SK-N-SH (cell line): Measurements from ENCODE around the gene KYAT1. TPM values are rescaled to one million over a fixed set of nuclear protein-coding genes. Genes with fewer than 3 reads are reported as not detected.

Experiments
- CTCF ChIA-PET: fragments of 300-600, 350-600 bp; formaldehyde crosslinking; extraction: SDS; loops from one replicate; lab custom pipeline; 2021; lab: Yijun Ruan, JAX
- POLR2A ChIA-PET: fragments of 350-600 bp; sonication (Branson Sonifier 250); formaldehyde crosslinking; extraction: SDS; loops from one replicate; lab custom pipeline; 2020; ENCODE audit warnings: antibody characterized with exemption, inconsistent platforms; lab: Yijun Ruan, JAX
- DNase-seq: peaks from one replicate; pipeline ENCODE4 v3.0.0; 2012
- H2AFZ ChIP-seq: fragments of 200-600 bp; sonication (generic); 2 replicates; pipeline ENCODE4 v1.8.1; 2016; ENCODE audit warnings: antibody characterized with exemption, mild to moderate bottlenecking, low read depth
- H3F3A ChIP-seq: fragments of 200-600 bp; sonication (generic); replicated peaks from 2 replicates; pipeline ENCODE3; 2016; ENCODE audit warnings: antibody characterized with exemption, mild to moderate bottlenecking; ENCODE audit not compliant: insufficient read depth
- H3K27ac ChIP-seq, 2 experiments: fragments of 200-500 bp in 1 of 2; fragments of 200-600 bp in 1 of 2; sonication (Bioruptor generic) in 1 of 2; sonication (generic), shearing (Covaris generic) in 1 of 2; 2 replicates each; pipeline versions ENCODE4 v1.5.1 to v1.6.1; 2014 to 2016; ENCODE audit warnings: low read depth in 2 of 2, inconsistent platforms in 1 of 2, low read length in 1 of 2, mild to moderate bottlenecking in 1 of 2, mixed read lengths in 1 of 2
- H3K27me3 ChIP-seq: fragments of 200-600 bp; sonication (generic), shearing (Covaris generic); 2 replicates; pipeline ENCODE4 v1.6.1; 2016; ENCODE audit warnings: mixed run types; ENCODE audit not compliant: insufficient read depth
- H3K36me3 ChIP-seq, 2 experiments: fragments of 200-500 bp in 1 of 2; fragments of 200-600 bp in 1 of 2; sonication (Bioruptor generic) in 1 of 2; sonication (generic) in 1 of 2; replicated peaks in 1 of 2; 2 replicates each; pipeline versions ENCODE3 to v1.5.1; 2014 to 2016; ENCODE audit warnings: low read length in 1 of 2, mild to moderate bottlenecking in 1 of 2; ENCODE audit not compliant: insufficient read depth in 2 of 2, control insufficient read depth in 1 of 2
- H3K4me1 ChIP-seq, 2 experiments: fragments of 200-500 bp in 1 of 2; fragments of 200-600 bp in 1 of 2; sonication (Bioruptor generic) in 1 of 2; sonication (generic), shearing (Covaris generic) in 1 of 2; 2 replicates each; pipeline versions ENCODE4 v1.5.1 to v1.6.1; 2014 to 2016; ENCODE audit warnings: low read depth in 1 of 2, low read length in 1 of 2, mixed run types in 1 of 2; ENCODE audit not compliant: insufficient read depth in 2 of 2, control insufficient read depth in 1 of 2
- H3K4me2 ChIP-seq: fragments of 200-600 bp; sonication (generic), shearing (Covaris generic); 2 replicates; pipeline ENCODE4 v1.6.1; 2017; ENCODE audit warnings: mixed run types
- H3K4me3 ChIP-seq, 2 experiments: fragments of 200-500 bp in 1 of 2; fragments of 200-600 bp in 1 of 2; sonication (Bioruptor generic) in 1 of 2; sonication (generic), shearing (Covaris generic) in 1 of 2; 2 replicates each; pipeline versions ENCODE4 v1.5.1 to v1.8.1; 2014 to 2016; ENCODE audit warnings: low read depth in 2 of 2, inconsistent platforms in 1 of 2, low read length in 1 of 2, mild to moderate bottlenecking in 1 of 2, mixed read lengths in 1 of 2, moderate library complexity in 1 of 2
- H3K79me2 ChIP-seq: fragments of 200-600 bp; sonication (generic); 2 replicates; pipeline ENCODE4 v1.8.1; 2017; ENCODE audit warnings: mild to moderate bottlenecking; ENCODE audit not compliant: insufficient read depth
- H3K9ac ChIP-seq: fragments of 200-600 bp; sonication (generic); 2 replicates; pipeline ENCODE4 v1.6.1; 2017; ENCODE audit warnings: mixed run types
- H3K9me2 ChIP-seq: fragments of 200-600 bp; sonication (generic); 2 replicates; pipeline ENCODE4 v1.6.1; 2017; ENCODE audit warnings: mixed run types
- H3K9me3 ChIP-seq: fragments of 200-600 bp; sonication (generic); 2 replicates; pipeline ENCODE4 v1.6.1; 2017; ENCODE audit warnings: mixed run types, mild to moderate bottlenecking, moderate library complexity
- H4K20me1 ChIP-seq: fragments of 200-600 bp; sonication (generic); 2 replicates; pipeline ENCODE4 v1.6.1; 2017; ENCODE audit warnings: mild to moderate bottlenecking, mixed run types; ENCODE audit not compliant: insufficient read depth
- EP300 ChIP-seq, 2 experiments: IDR thresholded peaks; 2 replicates each; pipeline versions ENCODE4 v1.4.0 to v1.6.1; 2012; ENCODE audit warnings: borderline replicate concordance in 1 of 2, low read depth in 1 of 2, low read length in 1 of 2
- FOSL2 ChIP-seq: IDR thresholded peaks from 2 replicates; pipeline ENCODE4 v1.4.0; 2012; ENCODE audit warnings: low read depth, mild to moderate bottlenecking, moderate library complexity, borderline replicate concordance
- GATA2 ChIP-seq: sonication (generic); formaldehyde crosslinking; IDR thresholded peaks from 2 replicates; pipeline ENCODE4 v1.5.0; 2020; ENCODE audit warnings: mild to moderate bottlenecking, missing genetic modification reagents
- RCOR1 ChIP-seq: fragments of 150-350 bp; IDR thresholded peaks from 2 replicates; pipeline ENCODE4 v1.6.1; 2017; ENCODE audit warnings: antibody characterized with exemption, low read length
- RXRA ChIP-seq: IDR thresholded peaks from 2 replicates; pipeline ENCODE4 v1.4.0; 2012; ENCODE audit warnings: low read depth, mild to moderate bottlenecking, borderline replicate concordance
- YY1 ChIP-seq: IDR thresholded peaks from 2 replicates; pipeline ENCODE4 v1.4.0; 2012; ENCODE audit warnings: low read depth, mild to moderate bottlenecking
- WGBS: methylation state at CpG from one replicate; pipeline ENCODE4 v1.1.6; 2017; ENCODE audit warnings: low lambda C conversion rate; 5-methylcytosine and 5-hydroxymethylcytosine counted together
- polyA plus RNA-seq, 3 experiments: library from polyadenylated mRNA; depleted of rRNA; stranded (reverse); fragments of >200 nt; gene quantifications; 2 replicates each; pipeline ENCODE4 v1.2.3, GENCODE V29; 2012
- TF ChIP-seq, protein P1 (sequence below): fragments of 200-600 bp; sonication (generic); IDR thresholded peaks from 2 replicates; pipeline ENCODE4 v1.6.1; 2017; ENCODE audit warnings: antibody characterized with exemption, mild to moderate bottlenecking, moderate library complexity
- TF ChIP-seq, protein P2 (sequence below): IDR thresholded peaks from 2 replicates; pipeline ENCODE4 v1.4.0; 2012; ENCODE audit warnings: low read depth, borderline replicate concordance
- TF ChIP-seq, protein P3 (sequence below): IDR thresholded peaks from 2 replicates; pipeline ENCODE4; 2012

KYAT1 gene
- polyA plus RNA-seq, 1 of the 3 experiments (the other 2 are of a cell fraction) = 9.4 TPM

DNA sequence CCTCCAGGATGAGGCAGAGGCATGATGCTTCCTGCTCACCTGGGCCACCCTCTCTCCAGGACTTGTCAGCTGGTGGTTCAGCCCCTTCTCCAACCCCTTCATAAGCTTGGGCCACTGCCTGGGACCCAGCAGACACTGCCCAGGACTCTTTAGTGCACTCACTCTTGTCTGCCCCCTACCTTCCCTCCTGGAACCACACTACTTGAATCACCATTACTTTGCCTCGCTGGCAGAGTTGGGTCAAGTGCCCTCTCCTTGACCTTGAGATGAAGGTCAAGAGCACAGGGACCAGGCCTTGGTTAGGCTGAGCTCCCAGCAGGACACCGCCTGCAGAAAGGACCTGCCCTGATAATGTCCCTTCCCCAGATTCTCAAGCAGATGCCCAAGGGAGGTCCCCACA is 71.9 kb downstream of the KYAT1 start:
- WGBS = 93% methylated on average over 2 of the region's 2 CpGs
- H3K4me2 ChIP-seq = no peak overlapping the region
- H3K9ac ChIP-seq = no peak overlapping the region
- H4K20me1 ChIP-seq = no peaks in the 10 kb centered on the region
- ChIA-PET POLR2A (no interaction called here), CTCF (interaction anchor here (1.5 to 2.8 kb wide), 3 partner anchors 8 to 108 kb away, joined by 4 to 11 read pairs (median 5); partner anchors contain the start of genes ENDOG and PKN3)
- no peaks in the 10 kb centered on the region for H3K9me3 ChIP-seq
- H3K79me2 ChIP-seq = no peaks in the 10 kb centered on the region
- H3K9me2 ChIP-seq = no peaks in the 10 kb centered on the region
- TF ChIP-seq, protein P1, sequence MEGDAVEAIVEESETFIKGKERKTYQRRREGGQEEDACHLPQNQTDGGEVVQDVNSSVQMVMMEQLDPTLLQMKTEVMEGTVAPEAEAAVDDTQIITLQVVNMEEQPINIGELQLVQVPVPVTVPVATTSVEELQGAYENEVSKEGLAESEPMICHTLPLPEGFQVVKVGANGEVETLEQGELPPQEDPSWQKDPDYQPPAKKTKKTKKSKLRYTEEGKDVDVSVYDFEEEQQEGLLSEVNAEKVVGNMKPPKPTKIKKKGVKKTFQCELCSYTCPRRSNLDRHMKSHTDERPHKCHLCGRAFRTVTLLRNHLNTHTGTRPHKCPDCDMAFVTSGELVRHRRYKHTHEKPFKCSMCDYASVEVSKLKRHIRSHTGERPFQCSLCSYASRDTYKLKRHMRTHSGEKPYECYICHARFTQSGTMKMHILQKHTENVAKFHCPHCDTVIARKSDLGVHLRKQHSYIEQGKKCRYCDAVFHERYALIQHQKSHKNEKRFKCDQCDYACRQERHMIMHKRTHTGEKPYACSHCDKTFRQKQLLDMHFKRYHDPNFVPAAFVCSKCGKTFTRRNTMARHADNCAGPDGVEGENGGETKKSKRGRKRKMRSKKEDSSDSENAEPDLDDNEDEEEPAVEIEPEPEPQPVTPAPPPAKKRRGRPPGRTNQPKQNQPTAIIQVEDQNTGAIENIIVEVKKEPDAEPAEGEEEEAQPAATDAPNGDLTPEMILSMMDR = peak; percentile 11; the same call in 1 of the 2 replicates
- no peak for TF ChIP-seq RCOR1
- H3K4me1 ChIP-seq = no peaks in the 10 kb centered on the region
- DNase-seq = no peak
- H3K36me3 ChIP-seq = peaks cover 9 to 11% of the 10 kb centered on the region in 2 experiments
- H3K4me3 ChIP-seq = no peak overlapping the region
- peaks cover 2% of the 10 kb centered on the region for H3F3A ChIP-seq
- H3K27ac ChIP-seq = no peak overlapping the region
- no peaks in the 10 kb centered on the region for H3K27me3 ChIP-seq
- H2AFZ ChIP-seq = no peak overlapping the region

DNA sequence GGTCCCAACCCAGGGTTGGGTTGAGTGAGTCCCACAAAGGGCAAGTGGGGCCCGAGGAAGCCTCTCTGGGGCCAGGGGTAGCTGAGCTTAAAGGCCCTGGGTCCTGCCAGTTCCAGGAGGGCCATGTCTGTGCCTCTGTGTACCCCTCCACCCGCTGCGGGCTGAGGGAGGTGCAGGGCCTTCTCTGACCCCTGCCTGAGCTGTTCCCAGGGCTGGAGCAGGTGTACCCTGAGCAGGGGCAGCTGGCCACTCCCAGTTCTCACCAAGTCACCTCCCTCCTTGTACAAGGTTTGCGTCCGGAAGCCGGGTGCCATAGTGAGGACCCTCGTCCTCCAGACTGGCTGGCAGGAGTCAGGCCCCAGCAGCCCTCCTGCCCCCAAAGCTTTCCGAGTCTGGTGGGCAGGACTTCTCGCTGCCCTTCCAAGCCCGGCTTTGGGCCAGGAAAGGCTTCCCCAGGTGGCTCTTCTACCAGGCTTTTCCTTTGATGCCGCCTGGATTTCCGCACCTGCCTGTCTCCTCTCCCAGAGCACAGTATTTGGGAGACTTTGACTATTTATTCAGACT is 72.6 kb downstream of the KYAT1 start:
- CTCF ChIA-PET = interaction anchor here (2.4 to 2.8 kb wide), 2 partner anchors 9 to 107 kb away, joined by 5 to 11 read pairs; partner anchors contain the start of genes ENDOG and PKN3
- POLR2A ChIA-PET = no interaction called here
- H3K79me2 ChIP-seq = no peaks in the 10 kb centered on the region

DNA sequence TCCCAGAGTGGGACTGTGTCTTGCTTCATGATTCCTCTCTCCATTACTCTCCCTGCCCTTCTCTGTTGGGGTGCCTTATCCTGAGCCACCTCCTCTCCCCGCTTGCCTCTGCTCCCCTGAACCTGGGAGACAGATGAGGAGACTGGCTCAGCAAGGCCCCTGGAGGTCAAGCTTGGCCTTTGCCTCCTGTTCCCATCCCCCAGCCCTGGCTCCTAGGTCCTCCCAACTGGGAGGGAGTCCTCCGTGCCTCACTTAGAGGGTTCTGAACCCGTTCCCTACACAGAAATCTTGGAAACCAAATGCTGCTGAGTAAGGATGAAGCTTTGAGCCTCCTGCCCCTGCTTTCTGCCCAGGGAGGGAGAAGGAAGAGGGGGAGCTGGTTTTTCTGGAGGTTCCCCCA is 73.2 kb downstream of the KYAT1 start:
- CTCF ChIA-PET = interaction anchor here (2.4 to 2.8 kb wide), 2 partner anchors 10 to 106 kb away, joined by 5 to 11 read pairs; partner anchors contain the start of genes ENDOG and PKN3
- no peak overlapping the region for H3K4me3 ChIP-seq
- H3K27ac ChIP-seq = no peak overlapping the region
- no peak overlapping the region for H2AFZ ChIP-seq
- peaks cover 9 to 17% of the 10 kb centered on the region in 2 experiments for H3K36me3 ChIP-seq
- no peaks in the 10 kb centered on the region for H4K20me1 ChIP-seq
- no peaks in the 10 kb centered on the region for H3K9me2 ChIP-seq
- DNase-seq = no peak
- H3K4me2 ChIP-seq = no peak overlapping the region
- H3K79me2 ChIP-seq = no peaks in the 10 kb centered on the region
- H3F3A ChIP-seq = no peaks in the 10 kb centered on the region
- WGBS = 94% methylated on average over 3 of the region's 3 CpGs
- no peaks in the 10 kb centered on the region for H3K27me3 ChIP-seq
- H3K4me1 ChIP-seq = no peaks in the 10 kb centered on the region
- no peaks in the 10 kb centered on the region for H3K9me3 ChIP-seq
- POLR2A ChIA-PET = no interaction called here
- H3K9ac ChIP-seq = no peak overlapping the region
- TF ChIP-seq, protein P2, sequence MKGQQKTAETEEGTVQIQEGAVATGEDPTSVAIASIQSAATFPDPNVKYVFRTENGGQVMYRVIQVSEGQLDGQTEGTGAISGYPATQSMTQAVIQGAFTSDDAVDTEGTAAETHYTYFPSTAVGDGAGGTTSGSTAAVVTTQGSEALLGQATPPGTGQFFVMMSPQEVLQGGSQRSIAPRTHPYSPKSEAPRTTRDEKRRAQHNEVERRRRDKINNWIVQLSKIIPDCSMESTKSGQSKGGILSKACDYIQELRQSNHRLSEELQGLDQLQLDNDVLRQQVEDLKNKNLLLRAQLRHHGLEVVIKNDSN = no peak
- TF ChIP-seq, protein P1 = no peak
- TF ChIP-seq RCOR1 (no peak), FOSL2 (no peak), YY1 (no peak), EP300 (IDR thresholded peaks at IDR 0.05; ENCODE audit: borderline replicate concordance in 1 of 2, low read depth in 1 of 2, low read length in 1 of 2) (no peak), RXRA (no peak)
- TF ChIP-seq, protein P3, sequence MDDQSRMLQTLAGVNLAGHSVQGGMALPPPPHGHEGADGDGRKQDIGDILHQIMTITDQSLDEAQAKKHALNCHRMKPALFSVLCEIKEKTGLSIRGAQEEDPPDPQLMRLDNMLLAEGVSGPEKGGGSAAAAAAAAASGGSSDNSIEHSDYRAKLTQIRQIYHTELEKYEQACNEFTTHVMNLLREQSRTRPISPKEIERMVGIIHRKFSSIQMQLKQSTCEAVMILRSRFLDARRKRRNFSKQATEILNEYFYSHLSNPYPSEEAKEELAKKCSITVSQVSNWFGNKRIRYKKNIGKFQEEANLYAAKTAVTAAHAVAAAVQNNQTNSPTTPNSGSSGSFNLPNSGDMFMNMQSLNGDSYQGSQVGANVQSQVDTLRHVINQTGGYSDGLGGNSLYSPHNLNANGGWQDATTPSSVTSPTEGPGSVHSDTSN = no peak

More for the DNA sequence above, 72.6 kb downstream of the KYAT1 start:
- Histone ChIP-seq H3K27ac (no peak overlapping the region), H2AFZ (no peak overlapping the region), H3F3A (no peaks in the 10 kb centered on the region), H3K36me3 (peaks cover 9 to 11% of the 10 kb centered on the region in 2 experiments), H3K27me3 (no peaks in the 10 kb centered on the region), H3K9me3 (no peaks in the 10 kb centered on the region), H3K9me2 (no peaks in the 10 kb centered on the region), H3K4me3 (no peak overlapping the region), H3K4me1 (no peaks in the 10 kb centered on the region), H3K4me2 (no peak overlapping the region), H3K9ac (no peak overlapping the region), H4K20me1 (no peaks in the 10 kb centered on the region)
- WGBS = 96% methylated on average over 6 of the region's 12 CpGs
- no peak for TF ChIP-seq GATA2 (CRISPR knock-in tag)
- TF ChIP-seq, protein P1 = no peak
- DNase-seq = no peak
